Right forelimb (tissue), 1 donor: ENCODE measurements around the gene AGTRAP.
A peak's percentile ranks its signal among the peaks of the same experiment; 100 is the strongest.

ENCODE experiments used
- DNase-seq: peaks from one replicate; pipeline ENCODE4 v3.0.0-alpha.2; 2018

The AGTRAP gene

GRCh38 chr1:11736746-11737639, 1.1 kb downstream of the AGTRAP start:
- peak; percentile 65 for DNase-seq

- DNase-seq: no peak
Measured at GRCh38 chr1:11738096-11738495, 2.2 kb downstream of the AGTRAP start.

- DNase-seq: no peak
Measured at GRCh38 chr1:11738783-11739182, 2.8 kb downstream of the AGTRAP start.

- no peak for DNase-seq
Measured at GRCh38 chr1:11740258-11741192, 4.6 kb downstream of the AGTRAP start.

- DNase-seq: no peak
Measured at GRCh38 chr1:11741482-11741881, 5.5 kb downstream of the AGTRAP start.

- DNase-seq: no peak
Measured at GRCh38 chr1:11741919-11742558, 6.1 kb downstream of the AGTRAP start.

- DNase-seq: no peak
Measured at GRCh38 chr1:11744287-11744686, 8.4 kb downstream of the AGTRAP start.

GRCh38 chr1:11746092-11746491, 10.2 kb downstream of the AGTRAP start:
- DNase-seq: no peak

GRCh38 chr1:11746795-11747487, 11.0 kb downstream of the AGTRAP start:
- no peak for DNase-seq

GRCh38 chr1:11748294-11749202, 12.6 kb downstream of the AGTRAP start:
- DNase-seq: no peak

GRCh38 chr1:11749203-11749689, 13.3 kb downstream of the AGTRAP start:
- no peak for DNase-seq

- no peak for DNase-seq
Measured at GRCh38 chr1:11749996-11750395, 14.1 kb downstream of the AGTRAP start.

- DNase-seq: no peak
Measured at GRCh38 chr1:11751087-11751486, 15.2 kb downstream of the AGTRAP start.

GRCh38 chr1:11752359-11753088, 16.6 kb downstream of the AGTRAP start:
- DNase-seq: no peak

- no peak for DNase-seq
Measured at GRCh38 chr1:11753555-11754208, 17.7 kb downstream of the AGTRAP start.

GRCh38 chr1:11757047-11757446, 21.1 kb downstream of the AGTRAP start:
- DNase-seq: no peak

- DNase-seq: no peak
Measured at GRCh38 chr1:11759791-11760190, 23.9 kb downstream of the AGTRAP start.

GRCh38 chr1:11761285-11761684, 25.3 kb downstream of the AGTRAP start:
- DNase-seq: no peak

- no peak for DNase-seq
Measured at GRCh38 chr1:11761988-11762406, 26.1 kb downstream of the AGTRAP start, which contains the start of gene C1orf167. Gene C1orf167 (plus strand): TSS chr1:11762193. CDS start chr1:11764401, 2,208 bp downstream.

GRCh38 chr1:11764115-11764514, 28.2 kb downstream of the AGTRAP start:
- DNase-seq: no peak
